ENCODE data around the gene CYTH3.

GRCh38 chr7:6181136-6181535 is 91.3 kb downstream of the CYTH3 start:
- TF ChIP-seq CEBPB (IDR thresholded peaks at IDR 0.05) (no peak), EP300 (IDR thresholded peaks at IDR 0.05; ENCODE audit: borderline replicate concordance) (no peak), MAX (IDR thresholded peaks at IDR 0.05) (no peak)

Data from Ishikawa (cell line).